HG03064 (cell line): ENCODE data around the gene KCNT1.

Experiments
- ATAC-seq: cut with Tn5 transposase; IDR thresholded peaks from one replicate; pipeline ENCODE4 v1.9.1; 2021; ENCODE audit warnings: low read depth; ENCODE audit not compliant: unreplicated experiment

KCNT1 gene

DNA sequence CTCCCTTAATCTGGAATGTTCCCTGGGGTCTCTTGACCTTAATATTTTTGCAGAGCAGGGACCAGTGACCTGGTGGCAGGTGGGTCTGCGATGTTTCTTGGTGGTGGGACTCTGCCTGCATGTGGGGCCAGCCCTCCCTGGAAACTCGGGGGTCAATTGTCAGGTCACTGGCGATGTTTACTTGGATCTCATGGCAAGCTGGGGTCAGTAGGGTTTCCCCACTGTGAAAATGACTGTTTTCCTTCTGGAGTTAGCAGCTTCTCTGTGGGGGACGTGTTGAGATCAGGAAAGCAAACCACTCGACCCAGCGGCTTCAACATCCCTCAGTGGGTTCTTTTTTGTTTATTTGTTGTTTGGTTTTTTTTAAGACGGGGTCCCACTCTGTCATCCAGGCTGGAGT, 73.9 kb downstream of the KCNT1 start:
- no peak for ATAC-seq

DNA sequence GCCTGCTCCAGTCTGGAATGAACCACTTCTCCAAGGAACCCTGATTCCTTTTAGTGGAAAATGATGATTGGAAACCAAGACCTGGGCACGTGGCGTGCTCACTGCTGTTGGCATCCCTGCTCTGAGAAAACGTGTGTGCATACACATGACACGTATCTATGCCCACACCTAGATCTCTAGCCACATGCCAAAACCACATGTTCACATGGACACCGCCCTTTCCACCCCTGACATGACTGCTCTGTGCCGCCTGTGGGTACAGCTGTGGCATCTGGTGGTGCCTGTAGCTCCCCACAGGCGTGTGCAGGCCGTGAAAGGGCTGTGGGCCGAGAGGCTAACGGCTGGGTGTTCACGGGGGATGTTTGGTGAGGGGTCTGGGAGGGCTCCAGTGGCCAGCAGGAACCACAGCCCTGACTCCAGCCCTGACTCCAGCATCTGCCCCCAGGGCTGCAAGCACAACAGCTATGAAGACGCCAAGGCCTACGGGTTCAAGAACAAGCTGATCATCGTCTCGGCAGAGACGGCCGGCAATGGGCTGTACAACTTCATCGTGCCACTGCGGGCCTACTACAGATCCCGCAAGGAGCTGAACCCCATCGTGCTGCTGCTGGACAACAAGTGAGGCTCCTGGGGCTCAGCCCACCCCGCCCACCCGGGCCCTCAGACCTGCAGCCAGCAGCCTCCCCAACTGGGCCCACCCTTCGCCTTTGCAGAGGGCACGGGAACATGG, 75.1 kb downstream of the KCNT1 start:
- no peak for ATAC-seq

DNA sequence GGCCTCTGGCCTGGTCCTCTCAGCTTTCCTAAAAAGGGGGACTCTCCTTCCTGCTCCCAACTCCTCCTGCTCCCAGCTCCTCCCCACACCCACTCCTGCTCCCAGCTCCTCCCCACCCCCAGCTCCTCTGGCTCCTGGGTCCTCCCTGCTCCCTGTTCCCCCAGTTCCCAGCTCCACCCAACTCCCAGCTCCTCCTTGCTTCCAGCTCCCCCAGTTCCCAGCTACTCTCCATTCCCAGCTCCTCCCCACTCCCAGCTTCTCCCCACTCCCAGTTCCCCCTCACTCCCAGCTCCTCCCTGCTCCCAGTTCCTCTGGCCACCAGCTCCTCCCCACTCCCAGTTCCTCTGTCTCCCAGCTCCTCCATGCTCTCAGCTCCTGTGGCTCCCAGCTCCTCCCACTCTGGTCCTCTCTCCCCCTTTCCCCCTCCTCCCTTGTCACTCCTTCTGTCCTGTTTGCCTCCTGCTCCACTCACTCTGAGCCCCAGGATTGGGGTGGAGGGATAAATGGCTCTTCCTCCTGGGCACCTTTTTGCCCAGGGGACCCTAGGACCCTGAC, 75.7 kb downstream of the KCNT1 start:
- no peak for ATAC-seq

DNA sequence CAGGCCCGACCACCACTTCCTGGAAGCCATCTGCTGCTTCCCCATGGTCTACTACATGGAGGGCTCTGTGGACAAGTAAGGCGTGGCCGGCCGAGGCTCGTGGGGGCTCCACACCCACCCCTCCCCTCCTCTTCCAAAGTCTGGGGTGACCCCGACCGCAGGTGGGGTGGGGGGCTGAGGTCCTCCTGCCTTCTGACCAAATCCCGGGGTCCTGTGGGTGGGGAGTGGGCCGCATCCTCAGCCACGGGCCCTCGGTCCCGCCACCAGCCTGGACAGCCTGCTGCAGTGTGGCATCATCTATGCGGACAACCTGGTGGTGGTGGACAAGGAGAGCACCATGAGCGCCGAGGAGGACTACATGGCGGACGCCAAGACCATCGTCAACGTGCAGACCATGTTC, 76.4 kb downstream of the KCNT1 start:
- ATAC-seq, result no peak

DNA sequence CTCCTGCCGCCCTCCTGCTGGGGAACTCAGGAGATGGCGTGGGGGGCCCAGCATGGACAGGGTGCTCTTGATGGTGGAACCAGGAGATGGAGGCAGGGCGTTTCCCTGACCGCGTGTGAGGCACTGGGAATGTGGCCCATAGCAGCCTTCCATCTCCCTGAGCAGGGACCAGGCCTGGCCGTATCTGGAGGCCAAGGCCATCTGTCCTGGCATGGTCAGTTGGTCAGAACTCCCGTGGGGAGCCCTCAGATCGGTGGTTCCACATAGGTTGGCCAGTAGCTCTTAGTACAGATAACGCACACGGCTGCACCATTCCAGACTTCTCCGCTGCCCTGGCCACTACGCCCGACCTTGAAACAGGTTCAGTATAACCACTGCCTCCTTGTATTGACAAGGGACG, 77.6 kb downstream of the KCNT1 start:
- no peak for ATAC-seq

DNA sequence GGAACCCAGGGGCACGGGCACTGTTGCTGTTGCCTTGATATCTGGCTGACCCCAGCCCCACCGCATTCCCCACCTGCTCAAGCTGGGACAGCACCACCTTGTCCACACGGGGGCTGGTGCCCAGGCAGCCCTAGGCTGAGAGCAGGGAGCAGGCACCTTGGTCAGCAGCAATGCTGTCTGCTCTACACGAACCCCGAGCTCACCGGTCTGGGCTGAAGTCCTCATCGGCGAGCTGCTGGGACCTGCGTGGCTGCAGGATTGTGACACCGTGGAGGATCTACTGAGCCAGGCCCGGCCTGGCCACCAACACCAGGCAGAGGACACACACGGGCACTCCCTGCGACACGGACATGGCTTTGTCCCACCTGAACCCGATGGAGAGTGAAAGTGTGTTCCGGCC, 78.1 kb downstream of the KCNT1 start:
- ATAC-seq, result no peak

DNA sequence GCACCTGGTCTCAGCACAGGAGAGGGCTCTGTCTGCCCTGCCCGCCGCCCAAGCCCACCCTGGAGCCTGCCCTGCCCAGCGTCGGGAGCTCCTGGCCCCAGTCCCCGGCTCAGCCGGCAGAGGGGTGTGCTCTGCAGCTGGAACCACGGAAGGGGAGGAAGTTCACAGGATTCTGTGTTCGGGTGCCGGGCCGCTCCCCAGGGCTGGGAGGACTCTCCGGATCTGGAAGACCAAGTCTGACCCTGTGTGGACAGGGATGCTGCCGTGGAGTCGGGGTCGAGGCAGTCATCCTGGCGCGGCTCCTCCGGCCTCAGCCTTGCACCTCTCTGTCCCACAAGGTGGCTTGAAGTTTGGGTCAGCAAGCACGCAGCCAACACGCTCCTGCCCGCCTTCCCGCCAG, 78.6 kb downstream of the KCNT1 start:
- no peak for ATAC-seq

DNA sequence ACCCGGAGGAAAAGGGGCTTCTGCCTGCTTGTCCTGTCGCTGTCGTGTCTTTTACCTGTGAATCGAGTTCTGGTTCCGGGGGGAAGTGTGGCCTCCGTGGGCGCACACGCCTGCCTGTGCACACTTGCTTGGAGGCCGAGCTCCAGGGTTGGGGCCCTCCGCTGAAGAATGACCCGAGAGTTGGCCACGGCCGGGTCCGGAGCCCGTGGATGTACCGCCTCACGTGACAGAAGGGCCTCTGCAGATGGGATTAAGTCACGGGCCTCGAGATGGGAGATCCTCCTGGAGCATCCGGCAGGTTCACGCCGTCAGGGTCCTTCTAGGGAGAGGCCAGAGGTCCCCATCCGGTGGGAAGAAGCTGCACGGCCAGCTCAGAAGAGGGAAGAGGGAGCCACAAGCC, 81.0 kb downstream of the KCNT1 start:
- no peak for ATAC-seq

DNA sequence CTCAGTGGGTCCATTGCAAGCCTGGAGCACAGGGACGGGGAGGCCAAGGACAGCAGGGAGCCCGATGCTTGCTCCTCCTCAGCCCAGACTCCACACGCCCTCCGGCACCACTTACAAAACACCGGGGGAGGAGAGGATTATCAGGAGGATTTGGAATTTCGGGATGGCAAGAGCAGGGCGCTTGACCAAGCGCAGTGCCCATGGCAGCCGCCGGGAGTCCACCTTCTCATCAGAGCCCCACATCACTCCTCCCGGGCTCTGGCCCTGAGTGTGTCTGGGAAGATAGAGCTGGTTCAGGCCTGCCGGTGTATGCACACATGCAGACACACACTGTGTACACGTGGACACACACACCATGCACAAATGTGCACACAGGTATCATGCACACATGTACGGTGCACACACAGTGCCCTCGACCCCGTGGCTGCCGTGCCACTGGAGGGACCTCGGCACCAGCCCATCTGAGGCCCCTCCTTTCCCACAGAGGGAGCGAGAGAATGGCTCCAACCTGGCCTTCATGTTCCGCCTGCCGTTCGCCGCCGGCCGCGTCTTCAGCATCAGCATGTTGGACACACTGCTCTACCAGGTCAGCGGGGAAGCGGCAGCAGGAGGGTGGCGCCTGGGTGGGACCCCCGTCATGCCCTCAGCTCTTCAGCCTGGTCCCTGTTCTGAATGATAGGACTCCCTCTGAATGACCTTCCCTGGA, 81.7 kb downstream of the KCNT1 start:
- ATAC-seq, result no peak

DNA sequence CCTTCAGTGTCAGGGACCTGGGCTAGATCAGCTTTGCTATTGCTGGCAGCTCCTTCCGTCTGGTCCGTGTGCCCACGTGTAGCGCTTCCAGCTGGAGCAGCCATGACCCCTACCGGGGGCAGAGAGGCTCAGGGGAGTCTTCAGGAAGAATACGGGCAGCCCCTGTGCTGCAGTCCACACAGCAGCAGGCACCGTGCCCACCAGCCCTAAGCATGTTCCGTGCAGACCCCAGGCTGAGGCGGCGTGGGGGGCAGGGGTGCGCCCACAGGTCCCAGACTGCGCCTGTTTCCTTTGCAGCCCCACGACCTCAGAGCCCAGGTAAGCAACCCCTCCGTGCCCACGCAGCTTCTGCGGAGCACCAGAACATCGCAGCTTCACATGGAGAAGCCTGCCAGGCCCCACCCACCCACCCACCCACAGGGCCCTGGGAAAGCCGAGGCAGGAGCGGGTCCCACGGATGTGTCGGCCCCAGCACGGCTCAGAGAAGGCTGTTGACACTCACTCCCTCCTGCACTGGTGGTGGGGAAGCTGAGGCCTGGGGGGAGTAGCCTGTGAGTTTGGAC, 83.1 kb downstream of the KCNT1 start:
- no peak for ATAC-seq

DNA sequence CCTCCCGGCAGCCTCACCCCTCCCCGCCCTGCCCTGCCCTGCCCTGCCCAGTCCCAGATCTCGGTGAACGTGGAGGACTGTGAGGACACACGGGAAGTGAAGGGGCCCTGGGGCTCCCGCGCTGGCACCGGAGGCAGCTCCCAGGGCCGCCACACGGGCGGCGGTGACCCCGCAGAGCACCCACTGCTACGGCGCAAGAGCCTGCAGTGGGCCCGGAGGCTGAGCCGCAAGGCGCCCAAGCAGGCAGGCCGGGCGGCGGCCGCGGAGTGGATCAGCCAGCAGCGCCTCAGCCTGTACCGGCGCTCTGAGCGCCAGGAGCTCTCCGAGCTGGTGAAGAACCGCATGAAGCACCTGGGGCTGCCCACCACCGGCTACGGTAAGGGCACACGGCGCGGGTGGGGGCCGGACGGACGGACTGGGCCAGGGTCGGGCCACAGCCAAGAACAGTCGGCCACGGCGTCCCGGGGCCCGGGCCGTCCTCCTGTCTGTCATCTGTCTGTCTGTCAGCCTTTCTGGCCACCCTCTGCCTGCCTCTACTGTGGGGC, 84.2 kb downstream of the KCNT1 start:
- ATAC-seq, result no peak

DNA sequence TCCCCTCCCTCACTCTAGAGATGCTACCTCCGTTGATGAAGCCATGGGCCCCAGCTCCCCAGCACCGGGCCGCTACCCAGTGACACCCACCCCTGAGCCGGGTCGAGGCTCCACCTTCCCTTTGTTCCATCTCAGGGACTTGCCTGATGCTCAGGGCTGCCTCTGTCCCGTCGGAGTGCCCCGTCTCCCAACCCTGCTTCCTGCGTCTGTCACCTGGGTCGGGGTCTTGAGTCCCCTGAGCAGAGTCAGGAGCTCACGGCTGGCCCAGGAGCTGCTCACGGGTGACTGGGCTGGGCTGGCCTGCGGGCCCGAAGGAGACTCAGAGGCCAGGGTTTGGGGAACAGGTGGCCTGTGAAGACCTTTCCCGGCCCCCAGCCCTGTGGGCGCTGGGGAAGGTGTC, 85.3 kb downstream of the KCNT1 start:
- ATAC-seq, result no peak

DNA sequence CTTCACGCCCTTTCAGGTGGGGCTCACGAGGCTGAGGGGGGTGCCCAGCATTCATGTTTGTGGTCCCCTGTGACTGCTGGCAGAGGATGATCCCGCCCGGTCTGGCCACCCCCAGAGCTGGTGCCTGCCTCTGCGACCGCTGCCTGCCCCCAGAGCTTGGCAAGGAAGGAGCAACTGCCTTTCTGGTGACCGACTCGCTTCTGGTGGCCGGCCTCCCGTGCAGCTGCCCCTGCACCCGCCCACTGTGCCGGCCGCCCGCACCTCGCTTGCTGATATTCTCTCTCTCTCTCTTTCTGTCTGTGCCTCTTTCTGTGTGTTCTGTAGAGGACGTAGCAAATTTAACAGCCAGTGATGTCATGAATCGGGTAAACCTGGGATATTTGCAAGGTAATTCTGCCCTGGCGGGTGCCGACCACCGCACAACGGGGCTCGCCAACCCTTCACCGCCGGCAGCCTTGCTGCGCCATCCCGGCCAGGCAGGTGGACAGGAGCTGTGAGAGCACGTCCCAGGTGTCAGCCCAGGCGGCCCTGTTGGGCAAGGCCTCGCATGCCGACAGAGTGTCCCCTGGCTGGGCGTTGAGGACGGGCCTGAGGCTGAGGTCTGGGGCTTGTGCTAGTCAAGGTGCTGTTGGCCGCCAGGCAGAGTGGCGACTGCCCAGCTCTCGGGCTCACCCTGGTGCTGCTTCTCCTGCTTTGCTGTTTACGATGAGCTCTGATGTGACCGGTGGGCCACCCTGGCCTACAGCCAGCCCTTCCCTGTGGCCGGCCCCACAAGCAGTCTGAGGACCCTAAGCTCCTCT, 86.0 kb downstream of the KCNT1 start:
- ATAC-seq, result no peak

DNA sequence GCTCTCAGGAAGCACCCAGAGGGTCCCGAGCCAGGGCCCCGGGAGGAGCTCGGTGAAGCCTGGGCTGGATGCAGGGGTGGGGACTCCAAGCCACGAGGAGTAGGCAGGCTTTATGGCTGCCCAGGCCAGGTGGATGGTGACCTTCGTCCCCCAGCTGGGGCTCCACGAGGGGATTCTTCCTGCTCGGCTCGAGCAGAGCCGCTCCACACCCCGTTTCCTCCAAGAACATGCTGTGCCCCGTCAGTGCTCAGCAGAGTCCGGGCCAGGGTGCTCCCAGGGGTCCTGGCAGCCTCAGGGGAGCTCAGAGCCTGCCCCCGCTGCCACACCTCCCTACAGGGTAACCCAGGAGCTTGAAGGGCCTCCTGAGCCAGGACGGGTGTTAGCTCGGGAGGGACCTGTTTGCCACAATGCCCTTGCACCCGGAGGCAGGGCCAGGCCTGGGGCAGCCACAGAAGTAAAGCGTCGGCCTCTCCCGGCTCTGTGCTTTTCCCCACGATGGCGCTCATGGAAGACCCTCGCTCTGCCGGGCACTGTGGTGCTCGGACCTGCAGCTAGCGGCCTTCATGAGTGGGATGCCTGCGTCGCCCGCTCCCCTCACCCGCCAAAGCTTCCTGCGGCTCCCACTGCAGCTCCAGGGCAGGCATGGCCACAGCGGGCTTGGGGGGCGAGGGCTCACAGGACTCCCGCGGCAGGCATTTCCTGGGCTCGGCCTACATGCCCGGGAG, 86.8 kb downstream of the KCNT1 start:
- no peak for ATAC-seq

DNA sequence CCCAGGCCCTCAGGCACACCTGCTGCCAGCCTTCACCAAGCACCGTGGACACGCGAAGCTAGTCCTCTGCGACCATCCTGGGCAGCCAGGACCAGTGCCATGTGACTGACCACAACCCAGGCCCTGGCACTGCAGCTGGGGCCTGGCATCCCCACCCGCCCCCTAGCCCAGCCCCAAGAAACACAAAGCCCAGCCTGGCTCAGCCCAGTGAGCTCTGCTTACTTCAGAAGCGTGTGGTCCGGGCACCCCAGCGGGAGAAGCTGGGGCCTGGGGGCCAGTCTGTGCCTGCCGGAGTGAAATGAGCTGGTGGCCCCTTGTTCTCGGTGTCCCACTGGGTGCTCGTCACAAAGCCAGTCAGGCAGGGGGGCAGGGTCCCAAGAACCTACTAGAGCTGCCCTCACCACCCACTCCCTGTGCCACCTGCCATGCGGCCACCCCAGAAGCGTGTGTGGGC, 87.9 kb downstream of the KCNT1 start:
- ATAC-seq, result no peak

DNA sequence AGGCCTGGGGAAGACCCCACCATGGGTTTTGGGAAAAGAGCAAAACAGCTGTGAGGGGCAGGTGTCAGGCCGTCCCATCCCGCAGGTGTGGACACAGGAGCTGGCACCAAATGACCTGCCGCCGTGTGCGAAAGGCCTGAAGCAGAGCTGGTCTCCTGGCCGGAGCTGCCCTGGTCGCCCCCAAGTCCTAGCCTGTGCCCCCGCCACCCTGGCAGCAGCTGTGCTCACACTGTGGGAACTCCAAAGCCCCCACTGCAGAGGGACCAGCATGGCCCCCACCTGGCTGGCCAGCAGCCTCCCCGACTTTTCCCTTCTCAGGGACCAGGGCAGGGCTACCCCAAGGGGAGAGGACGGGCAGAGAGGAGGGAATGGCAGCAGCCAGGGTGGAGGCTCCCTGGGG, 88.4 kb downstream of the KCNT1 start:
- ATAC-seq, result no peak

DNA sequence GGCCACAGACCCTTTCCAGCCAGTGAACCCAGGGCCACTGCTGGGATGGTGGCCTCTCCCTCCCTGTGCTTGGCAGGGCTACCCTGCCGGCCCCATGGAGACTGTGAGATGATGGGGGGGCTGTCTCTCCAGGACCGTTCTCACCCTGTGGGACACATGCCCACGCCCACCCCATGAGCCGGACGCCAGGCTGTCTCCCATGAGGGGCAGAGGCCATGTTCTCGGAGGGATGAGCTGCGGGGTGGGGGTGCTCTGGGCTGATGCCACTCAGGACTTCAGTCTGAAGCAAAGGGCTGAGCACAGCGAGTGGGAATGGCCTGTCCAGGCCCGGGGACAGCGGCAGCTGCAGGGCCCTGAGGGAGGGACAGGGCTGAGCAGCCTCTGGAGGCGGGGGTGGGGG, 88.9 kb downstream of the KCNT1 start:
- no peak for ATAC-seq

DNA sequence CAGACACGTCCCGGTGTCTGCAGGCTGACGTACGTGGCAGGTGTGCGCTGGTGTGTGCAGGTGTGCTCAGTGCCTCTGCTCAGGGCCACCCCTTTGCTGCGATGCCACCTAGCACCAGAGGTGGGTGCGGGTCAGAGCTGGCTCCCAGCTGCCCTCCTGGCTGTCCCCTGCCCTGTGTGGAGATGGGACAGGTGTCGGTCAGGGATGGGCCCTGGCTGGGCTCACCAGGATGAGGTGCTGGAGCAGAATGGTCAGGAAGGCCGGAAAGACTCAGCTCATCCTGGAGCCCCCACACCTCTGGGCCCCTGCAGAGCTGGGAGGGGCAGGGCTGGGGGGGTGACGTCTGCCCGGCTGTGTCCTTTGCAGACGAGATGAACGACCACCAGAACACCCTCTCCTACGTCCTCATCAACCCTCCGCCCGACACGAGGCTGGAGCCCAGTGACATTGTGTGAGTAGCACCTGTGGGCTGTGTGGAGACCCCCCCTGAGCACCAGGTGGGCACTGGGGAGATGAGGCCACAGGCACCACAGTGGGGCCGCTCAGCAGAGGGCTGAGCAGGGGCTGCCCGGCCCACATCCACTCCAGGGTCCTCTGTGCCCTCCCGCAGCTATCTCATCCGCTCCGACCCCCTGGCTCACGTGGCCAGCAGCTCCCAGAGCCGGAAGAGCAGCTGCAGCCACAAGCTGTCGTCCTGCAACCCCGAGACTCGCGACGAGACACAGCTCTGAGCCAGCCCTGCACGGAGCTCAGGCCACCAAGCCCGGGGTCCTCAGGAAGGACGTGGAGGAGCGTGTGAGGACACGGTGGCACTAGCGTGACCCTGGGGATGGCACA, 89.7 kb downstream of the KCNT1 start:
- no peak for ATAC-seq
